ENCODE data around the gene ANKRD20A1. TPM values are rescaled to one million over a fixed set of nuclear protein-coding genes. Genes with fewer than 3 reads are reported as not detected.
"Not testable (repeated sequence)": the region's sequence is repeated elsewhere in the genome, so short reads cannot be mapped to it uniquely, and the experiment has no call there.

Gene ANKRD20A1
- 0.58 and 1.0 TPM in 2 replicates for total RNA-seq (2014; rRNA removed; shearing (Covaris generic); ENCODE audit: low replicate concordance)

DNA sequence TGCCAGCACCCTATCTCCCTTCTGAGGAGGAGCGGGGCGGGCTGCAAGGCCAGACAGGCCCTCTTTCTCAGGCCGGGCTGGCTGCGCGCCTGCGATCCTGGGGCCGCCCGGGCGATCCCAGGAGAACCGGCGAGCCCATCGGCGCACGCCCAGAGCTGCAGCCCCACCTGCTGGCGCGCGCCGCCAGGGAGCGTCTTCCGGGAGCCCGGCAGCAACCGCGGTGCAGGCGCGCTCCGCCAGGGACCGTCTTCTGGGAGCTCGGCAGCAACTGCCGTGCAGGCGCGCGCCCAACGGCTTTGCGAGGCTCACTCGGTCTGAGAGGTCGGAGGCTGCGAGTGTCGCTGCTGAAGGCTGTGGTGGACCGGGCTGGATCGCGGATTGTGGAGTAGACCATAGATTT, at the start of gene ANKRD20A1:
ANKRD20A1 (plus strand) TSS at position 61 of the 400 bp plus-strand sequence. CDS start 496 bp downstream, outside the sequence.
- not testable (repeated sequence) for H3K27me3 ChIP-seq (ENCODE audit: low read length); H3K4me3 ChIP-seq (ENCODE audit: low read length); H3K36me3 ChIP-seq (ENCODE audit: insufficient read depth, low read length); H3K9ac ChIP-seq (ENCODE audit: low read length); H3K9me3 ChIP-seq (ENCODE audit: low read length); H3K4me2 ChIP-seq (ENCODE audit: low read depth, low read length, poor library complexity, severe bottlenecking); H3K79me2 ChIP-seq (ENCODE audit: low read length); H3K9me2 ChIP-seq (replicated peaks; ENCODE audit: insufficient read depth, low read length); DNase-seq; H4K20me1 ChIP-seq (ENCODE audit: insufficient read depth, low read depth, low read length); H3K4me1 ChIP-seq (ENCODE audit: low read length); H3K27ac ChIP-seq (ENCODE audit: low read length); H2AFZ ChIP-seq (ENCODE audit: low read length)

GRCh38 chr9:67832088-67832487, 26.6 kb upstream of the ANKRD20A1 start:
- not testable (repeated sequence) for H3K27ac ChIP-seq (ENCODE audit: low read length); H3K4me1 ChIP-seq (ENCODE audit: low read length); H3K36me3 ChIP-seq (ENCODE audit: insufficient read depth, low read length); DNase-seq; H3K4me2 ChIP-seq (ENCODE audit: low read depth, low read length, poor library complexity, severe bottlenecking); H2AFZ ChIP-seq (ENCODE audit: low read length); H3K79me2 ChIP-seq (ENCODE audit: low read length); H3K4me3 ChIP-seq (ENCODE audit: low read length); H3K9ac ChIP-seq (ENCODE audit: low read length); H3K9me2 ChIP-seq (replicated peaks; ENCODE audit: insufficient read depth, low read length); H3K27me3 ChIP-seq (ENCODE audit: low read length); H4K20me1 ChIP-seq (ENCODE audit: insufficient read depth, low read depth, low read length); H3K9me3 ChIP-seq (ENCODE audit: low read length)

Small RNA genes lying within 50 kb of the gene (small RNA-seq; reads per million reads assigned to genes)
- gene RNU6-368P: not detected
